Endothelial cell of hepatic sinusoid (primary cell): ENCODE measurements around the gene PGA3.
"Not testable (repeated sequence)": the region's sequence is repeated elsewhere in the genome, so short reads cannot be mapped to it uniquely, and the experiment has no call there.

Source experiments
- in situ Hi-C: cut with HindIII; loops from 2 replicates; pipeline ENCODE4 v1.10.0; 2017; ENCODE audit warnings: low sequenced_read_pairs

PGA3 gene

GRCh38 chr11:61248071-61248470 lies 44.8 kb downstream of the PGA3 start:
- in situ Hi-C loops, result not testable (repeated sequence)

DNA sequence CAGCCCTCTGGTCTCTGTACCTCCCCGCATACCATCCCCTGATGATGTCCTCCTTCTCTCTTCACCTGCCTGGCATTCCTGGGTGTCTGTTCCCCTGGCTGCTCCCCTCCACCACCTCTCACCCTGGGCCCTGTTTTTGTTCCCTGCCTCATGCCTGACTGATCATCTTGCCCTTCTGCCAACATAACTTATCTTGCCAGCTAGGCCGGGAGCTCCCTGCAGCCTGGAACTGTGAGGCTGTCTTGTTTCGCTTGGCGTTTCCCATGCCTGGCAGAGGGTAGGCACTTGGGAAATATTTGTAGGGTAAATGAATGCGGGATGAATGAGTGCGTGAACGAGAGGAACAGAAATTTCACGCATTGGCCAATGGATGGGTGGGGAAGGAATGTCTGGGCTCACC lies 45.9 kb downstream of the PGA3 start:
- in situ Hi-C loops, result not testable (repeated sequence)

DNA sequence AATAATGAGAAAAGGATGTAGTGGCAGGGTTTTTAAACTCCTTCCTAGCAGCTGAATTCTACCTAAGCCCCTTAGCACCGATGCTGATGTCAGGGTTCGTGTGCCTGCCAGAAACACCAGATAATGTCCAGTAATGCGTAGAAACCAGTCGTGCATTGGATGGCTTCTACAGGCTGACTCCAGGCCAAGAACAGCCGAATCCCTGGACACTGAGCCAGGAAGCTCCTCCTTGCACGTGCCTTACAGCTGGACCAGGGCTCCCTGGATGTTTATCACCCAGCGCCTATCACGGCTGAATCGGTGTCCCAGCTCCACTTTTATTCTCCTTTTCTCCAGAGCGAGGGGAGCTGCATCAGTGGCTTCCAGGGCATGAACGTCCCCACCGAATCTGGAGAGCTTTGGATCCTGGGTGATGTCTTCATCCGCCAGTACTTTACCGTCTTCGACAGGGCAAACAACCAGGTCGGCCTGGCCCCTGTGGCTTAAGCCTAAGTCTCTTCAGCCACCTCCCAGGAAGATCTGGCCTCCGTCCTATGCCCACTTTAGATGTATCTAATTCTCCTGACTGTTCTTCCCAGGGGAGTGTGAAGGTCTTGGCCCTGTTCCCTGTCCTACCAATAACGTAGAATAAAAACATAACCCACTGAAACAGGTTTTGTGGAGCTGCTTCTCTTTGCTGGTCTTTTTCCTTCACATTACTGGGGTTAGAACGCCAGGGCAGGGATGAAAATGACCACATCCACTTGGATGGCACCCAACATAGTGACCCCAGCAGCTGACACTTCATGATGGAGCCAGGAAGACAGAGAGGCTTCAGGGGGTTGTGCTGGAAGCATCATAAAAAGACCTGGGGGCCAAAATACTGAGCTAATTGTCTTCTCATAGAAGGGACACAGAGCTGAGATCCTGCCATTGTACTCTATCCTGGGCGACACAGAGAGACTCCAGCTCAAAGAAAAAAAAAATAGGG lies 47.8 kb downstream of the PGA3 start:
- in situ Hi-C loops, result not testable (repeated sequence)

GRCh38 chr11:61252332-61252731 lies 49.0 kb downstream of the PGA3 start:
- in situ Hi-C loops, result not testable (repeated sequence)

- in situ Hi-C loops, result no loop called here
Observed at GRCh38 chr11:61254403-61255025, 51.2 kb downstream of the PGA3 start.

DNA sequence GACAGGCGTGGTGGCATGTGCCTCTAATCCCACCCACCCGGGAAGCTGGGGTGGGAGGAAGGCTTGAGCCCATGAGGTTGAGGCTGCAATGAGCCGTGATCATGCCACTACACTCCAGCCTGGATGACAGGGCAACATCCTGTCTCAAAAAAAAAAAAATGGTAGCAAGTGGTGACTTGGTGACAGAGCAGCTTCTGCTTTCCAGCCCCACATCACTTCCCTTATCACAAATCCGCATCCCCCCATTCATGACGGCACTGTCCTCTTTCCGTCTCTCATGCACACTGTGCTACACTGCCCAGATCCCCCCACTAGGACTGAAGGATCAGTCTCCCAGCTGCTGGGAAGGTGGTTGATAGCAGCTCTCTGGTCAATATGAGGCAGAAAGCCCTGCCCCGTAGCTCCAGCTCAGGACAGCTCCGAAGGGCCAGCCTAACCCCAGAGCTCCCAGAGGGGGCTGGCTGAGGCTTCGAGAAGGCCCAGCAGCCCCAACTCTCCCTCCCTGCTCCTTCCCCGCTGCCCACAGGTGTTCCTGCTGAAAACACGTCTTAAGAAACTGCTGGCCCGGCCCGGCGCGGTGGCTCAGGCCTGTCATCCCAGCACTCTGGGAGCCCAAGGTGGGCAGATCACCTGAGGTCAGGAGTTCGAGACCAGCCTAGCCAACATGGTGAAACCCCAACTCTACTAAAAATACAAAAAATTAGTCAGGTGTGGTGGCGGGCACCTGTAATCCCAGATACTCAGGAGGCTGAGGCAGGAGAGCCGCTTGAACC lies 53.6 kb downstream of the PGA3 start:
- in situ Hi-C loops, result no loop called here

- in situ Hi-C loops, result no loop called here
Observed at GRCh38 chr11:61258546-61258945, 55.2 kb downstream of the PGA3 start.

DNA sequence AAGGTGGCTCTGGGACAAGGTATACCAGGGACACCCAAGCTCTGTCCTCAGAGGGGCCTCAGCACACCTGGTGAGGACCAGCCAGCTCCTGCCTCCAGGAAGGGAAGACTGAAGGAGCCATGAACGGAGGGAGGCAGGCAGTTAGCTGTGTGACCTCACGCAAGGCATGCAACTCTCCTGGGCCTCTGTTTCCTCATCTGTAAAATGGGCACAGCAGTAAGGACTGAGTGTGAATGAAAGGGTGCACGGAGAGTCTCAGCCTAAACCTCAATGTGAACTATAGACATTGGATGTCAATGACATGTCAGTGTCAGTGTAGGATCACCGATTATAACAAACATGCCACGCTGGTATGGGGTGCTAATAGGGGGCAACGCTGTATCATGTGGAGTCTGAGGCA lies 56.0 kb downstream of the PGA3 start:
- in situ Hi-C loops, result no loop called here
